ENCODE results near the gene CRLF3.
"Not testable (repeated sequence)": the region's sequence is repeated elsewhere in the genome, so short reads cannot be mapped to it uniquely, and the experiment has no call there.

CRLF3 gene

GRCh38 chr17:30808785-30809286, 15.7 kb downstream of the CRLF3 start:
- Histone ChIP-seq H3K9ac (ENCODE audit: low read length) (no peak overlapping the region), H3K4me1 (ENCODE audit: control insufficient read depth, insufficient read depth, low read length) (no peaks in the 10 kb centered on the region), H3K4me3 (ENCODE audit: low read length) (no peak overlapping the region), H3K36me3 (ENCODE audit: control insufficient read depth, insufficient read depth, low read length) (no peaks in the 10 kb centered on the region), H3K9me3 (ENCODE audit: control insufficient read depth, low read length) (no peaks in the 10 kb centered on the region), H3K27me3 (ENCODE audit: control insufficient read depth, insufficient read depth, low read length) (no peaks in the 10 kb centered on the region)

- Histone ChIP-seq H3K4me3 (ENCODE audit: low read length) (no peak overlapping the region), H3K9ac (ENCODE audit: low read length) (no peak overlapping the region), H3K36me3 (ENCODE audit: control insufficient read depth, insufficient read depth, low read length) (no peaks in the 10 kb centered on the region), H3K4me1 (ENCODE audit: control insufficient read depth, insufficient read depth, low read length) (no peaks in the 10 kb centered on the region), H3K9me3 (ENCODE audit: control insufficient read depth, low read length) (no peaks in the 10 kb centered on the region), H3K27me3 (ENCODE audit: control insufficient read depth, insufficient read depth, low read length) (no peaks in the 10 kb centered on the region)
Observed at GRCh38 chr17:30807896-30808295, 16.6 kb downstream of the CRLF3 start.

- no peaks in the 10 kb centered on the region for H3K27me3 ChIP-seq (ENCODE audit: control insufficient read depth, insufficient read depth, low read length)
- no peaks in the 10 kb centered on the region for H3K4me1 ChIP-seq (ENCODE audit: control insufficient read depth, insufficient read depth, low read length)
- H3K9ac ChIP-seq (ENCODE audit: low read length): no peak overlapping the region
Observed at GRCh38 chr17:30805944-30806456, 18.5 kb downstream of the CRLF3 start.

GRCh38 chr17:30801671-30802070, 22.8 kb downstream of the CRLF3 start:
- Histone ChIP-seq H3K9me3 (ENCODE audit: control insufficient read depth, low read length) (no peaks in the 10 kb centered on the region), H3K36me3 (ENCODE audit: control insufficient read depth, insufficient read depth, low read length) (no peaks in the 10 kb centered on the region), H3K4me1 (ENCODE audit: control insufficient read depth, insufficient read depth, low read length) (no peaks in the 10 kb centered on the region), H3K9ac (ENCODE audit: low read length) (no peak overlapping the region), H3K4me3 (ENCODE audit: low read length) (no peak overlapping the region), H3K27me3 (ENCODE audit: control insufficient read depth, insufficient read depth, low read length) (no peaks in the 10 kb centered on the region)

More at GRCh38 chr17:30805944-30806456, 18.5 kb downstream of the CRLF3 start:
- Histone ChIP-seq H3K9me3 (ENCODE audit: control insufficient read depth, low read length) (no peaks in the 10 kb centered on the region), H3K4me3 (ENCODE audit: low read length) (no peak overlapping the region), H3K36me3 (ENCODE audit: control insufficient read depth, insufficient read depth, low read length) (no peaks in the 10 kb centered on the region)

- Histone ChIP-seq H3K27me3 (ENCODE audit: control insufficient read depth, insufficient read depth, low read length) (no peaks in the 10 kb centered on the region), H3K4me1 (ENCODE audit: control insufficient read depth, insufficient read depth, low read length) (no peaks in the 10 kb centered on the region), H3K9ac (ENCODE audit: low read length) (no peak overlapping the region), H3K36me3 (ENCODE audit: control insufficient read depth, insufficient read depth, low read length) (no peaks in the 10 kb centered on the region), H3K9me3 (ENCODE audit: control insufficient read depth, low read length) (no peaks in the 10 kb centered on the region), H3K4me3 (ENCODE audit: low read length) (no peak overlapping the region)
Observed at GRCh38 chr17:30796016-30796415, 28.5 kb downstream of the CRLF3 start.

- no peaks in the 10 kb centered on the region for H3K27me3 ChIP-seq (ENCODE audit: control insufficient read depth, insufficient read depth, low read length)
- no peak overlapping the region for H3K9ac ChIP-seq (ENCODE audit: low read length)
- H3K36me3 ChIP-seq (ENCODE audit: control insufficient read depth, insufficient read depth, low read length): no peaks in the 10 kb centered on the region
- H3K4me3 ChIP-seq (ENCODE audit: low read length): no peak overlapping the region
- no peaks in the 10 kb centered on the region for H3K9me3 ChIP-seq (ENCODE audit: control insufficient read depth, low read length)
- no peaks in the 10 kb centered on the region for H3K4me1 ChIP-seq (ENCODE audit: control insufficient read depth, insufficient read depth, low read length)
Observed at GRCh38 chr17:30794372-30794771, 30.1 kb downstream of the CRLF3 start.

- Histone ChIP-seq H3K36me3 (ENCODE audit: control insufficient read depth, insufficient read depth, low read length) (no peaks in the 10 kb centered on the region), H3K4me3 (ENCODE audit: low read length) (no peak overlapping the region), H3K4me1 (ENCODE audit: control insufficient read depth, insufficient read depth, low read length) (no peaks in the 10 kb centered on the region), H3K9me3 (ENCODE audit: control insufficient read depth, low read length) (no peaks in the 10 kb centered on the region), H3K9ac (ENCODE audit: low read length) (no peak overlapping the region), H3K27me3 (ENCODE audit: control insufficient read depth, insufficient read depth, low read length) (no peaks in the 10 kb centered on the region)
Observed at GRCh38 chr17:30793282-30793977, 31.1 kb downstream of the CRLF3 start.

GRCh38 chr17:30790279-30790678, 34.2 kb downstream of the CRLF3 start:
- Histone ChIP-seq H3K4me3 (ENCODE audit: low read length) (no peak overlapping the region), H3K4me1 (ENCODE audit: control insufficient read depth, insufficient read depth, low read length) (no peaks in the 10 kb centered on the region), H3K27me3 (ENCODE audit: control insufficient read depth, insufficient read depth, low read length) (no peaks in the 10 kb centered on the region), H3K9me3 (ENCODE audit: control insufficient read depth, low read length) (no peaks in the 10 kb centered on the region), H3K9ac (ENCODE audit: low read length) (no peak overlapping the region), H3K36me3 (ENCODE audit: control insufficient read depth, insufficient read depth, low read length) (no peaks in the 10 kb centered on the region)

- H3K36me3 ChIP-seq (ENCODE audit: control insufficient read depth, insufficient read depth, low read length): no peaks in the 10 kb centered on the region
- H3K27me3 ChIP-seq (ENCODE audit: control insufficient read depth, insufficient read depth, low read length): no peaks in the 10 kb centered on the region
- no peak overlapping the region for H3K4me3 ChIP-seq (ENCODE audit: low read length)
- H3K9ac ChIP-seq (ENCODE audit: low read length): no peak overlapping the region
- H3K9me3 ChIP-seq (ENCODE audit: control insufficient read depth, low read length): no peaks in the 10 kb centered on the region
- no peaks in the 10 kb centered on the region for H3K4me1 ChIP-seq (ENCODE audit: control insufficient read depth, insufficient read depth, low read length)
Observed at GRCh38 chr17:30788918-30789317, 35.6 kb downstream of the CRLF3 start.

- H3K9me3 ChIP-seq (ENCODE audit: control insufficient read depth, low read length): no peaks in the 10 kb centered on the region
- no peak overlapping the region for H3K4me3 ChIP-seq (ENCODE audit: low read length)
- peaks cover 4% of the 10 kb centered on the region for H3K36me3 ChIP-seq (ENCODE audit: control insufficient read depth, insufficient read depth, low read length)
- H3K4me1 ChIP-seq (ENCODE audit: control insufficient read depth, insufficient read depth, low read length): no peaks in the 10 kb centered on the region
- H3K9ac ChIP-seq (ENCODE audit: low read length): no peak overlapping the region
- H3K27me3 ChIP-seq (ENCODE audit: control insufficient read depth, insufficient read depth, low read length): no peaks in the 10 kb centered on the region
Observed at GRCh38 chr17:30782206-30782605, 42.3 kb downstream of the CRLF3 start.

GRCh38 chr17:30780343-30780742, 44.1 kb downstream of the CRLF3 start:
- no peak overlapping the region for H3K4me3 ChIP-seq (ENCODE audit: low read length)
- H3K4me1 ChIP-seq (ENCODE audit: control insufficient read depth, insufficient read depth, low read length): no peaks in the 10 kb centered on the region
- peaks cover 4% of the 10 kb centered on the region for H3K36me3 ChIP-seq (ENCODE audit: control insufficient read depth, insufficient read depth, low read length)
- H3K9me3 ChIP-seq (ENCODE audit: control insufficient read depth, low read length): no peaks in the 10 kb centered on the region
- H3K27me3 ChIP-seq (ENCODE audit: control insufficient read depth, insufficient read depth, low read length): no peaks in the 10 kb centered on the region
- no peak overlapping the region for H3K9ac ChIP-seq (ENCODE audit: low read length)

- H3K9ac ChIP-seq (ENCODE audit: low read length); H3K4me3 ChIP-seq (ENCODE audit: low read length); H3K27me3 ChIP-seq (ENCODE audit: control insufficient read depth, insufficient read depth, low read length); H3K4me1 ChIP-seq (ENCODE audit: control insufficient read depth, insufficient read depth, low read length); H3K9me3 ChIP-seq (ENCODE audit: control insufficient read depth, low read length); H3K36me3 ChIP-seq (ENCODE audit: control insufficient read depth, insufficient read depth, low read length): not testable (repeated sequence)
Observed at GRCh38 chr17:30768771-30769170, 55.7 kb downstream of the CRLF3 start.

Data from mucosa of stomach (tissue), 1 donor.